Measurements from ENCODE around the gene MEGF6. TPM values are rescaled to one million over a fixed set of nuclear protein-coding genes. Genes with fewer than 3 reads are reported as not detected.

The MEGF6 gene
- total RNA-seq, 1 donor: 2.2 TPM

DNA sequence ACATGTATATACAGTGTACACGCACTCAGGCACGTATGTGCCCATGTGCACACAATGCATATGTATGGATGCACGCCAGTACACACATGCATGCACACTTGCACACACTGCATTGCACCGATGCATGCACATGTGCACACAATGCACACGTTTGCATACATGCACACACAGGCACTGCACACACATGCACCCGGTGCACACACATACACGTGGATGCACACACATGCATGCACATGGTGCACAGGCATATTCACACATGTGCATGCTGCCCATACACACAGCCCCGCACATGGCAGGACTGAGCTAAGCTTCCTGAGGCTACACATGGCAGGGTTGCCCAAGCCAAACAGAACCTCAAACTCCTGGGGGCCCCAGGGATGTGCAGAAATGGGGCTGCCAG is 137.3 kb downstream of the MEGF6 start:
- TF ChIP-seq, protein P1, sequence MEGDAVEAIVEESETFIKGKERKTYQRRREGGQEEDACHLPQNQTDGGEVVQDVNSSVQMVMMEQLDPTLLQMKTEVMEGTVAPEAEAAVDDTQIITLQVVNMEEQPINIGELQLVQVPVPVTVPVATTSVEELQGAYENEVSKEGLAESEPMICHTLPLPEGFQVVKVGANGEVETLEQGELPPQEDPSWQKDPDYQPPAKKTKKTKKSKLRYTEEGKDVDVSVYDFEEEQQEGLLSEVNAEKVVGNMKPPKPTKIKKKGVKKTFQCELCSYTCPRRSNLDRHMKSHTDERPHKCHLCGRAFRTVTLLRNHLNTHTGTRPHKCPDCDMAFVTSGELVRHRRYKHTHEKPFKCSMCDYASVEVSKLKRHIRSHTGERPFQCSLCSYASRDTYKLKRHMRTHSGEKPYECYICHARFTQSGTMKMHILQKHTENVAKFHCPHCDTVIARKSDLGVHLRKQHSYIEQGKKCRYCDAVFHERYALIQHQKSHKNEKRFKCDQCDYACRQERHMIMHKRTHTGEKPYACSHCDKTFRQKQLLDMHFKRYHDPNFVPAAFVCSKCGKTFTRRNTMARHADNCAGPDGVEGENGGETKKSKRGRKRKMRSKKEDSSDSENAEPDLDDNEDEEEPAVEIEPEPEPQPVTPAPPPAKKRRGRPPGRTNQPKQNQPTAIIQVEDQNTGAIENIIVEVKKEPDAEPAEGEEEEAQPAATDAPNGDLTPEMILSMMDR (IDR thresholded peaks at IDR 0.05; ENCODE audit: insufficient read depth, low read depth, low read length): no peak
- DNase-seq (ENCODE audit: low read depth): no peak
- H3K4me3 ChIP-seq (ENCODE audit: low read depth, low read length): no peak overlapping the region

DNA sequence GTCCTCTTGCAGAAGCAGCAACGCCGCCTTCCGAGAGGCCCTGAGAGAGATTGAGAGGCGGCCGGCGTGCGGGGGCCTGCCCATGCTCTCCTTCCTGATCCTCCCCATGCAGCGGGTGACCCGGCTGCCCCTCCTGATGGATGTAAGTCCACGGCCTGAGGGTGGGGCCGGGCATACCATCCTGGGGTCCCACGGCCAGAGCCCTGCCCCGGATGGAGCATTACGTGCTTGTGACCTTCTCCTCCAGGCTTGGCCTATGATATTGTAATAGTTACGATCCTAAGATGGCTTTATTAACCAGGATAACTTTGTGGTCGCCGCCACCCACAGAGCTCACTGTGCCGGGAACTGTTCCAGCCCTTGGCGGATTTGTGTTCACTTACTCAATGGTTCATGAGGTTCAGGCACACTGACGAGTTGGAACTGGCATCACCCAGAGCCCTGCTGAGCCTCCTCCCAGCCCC is 137.9 kb downstream of the MEGF6 start:
- TF ChIP-seq, protein P1 (IDR thresholded peaks at IDR 0.05; ENCODE audit: insufficient read depth, low read depth, low read length): no peak
- DNase-seq (ENCODE audit: low read depth): peak; percentile 61

DNA sequence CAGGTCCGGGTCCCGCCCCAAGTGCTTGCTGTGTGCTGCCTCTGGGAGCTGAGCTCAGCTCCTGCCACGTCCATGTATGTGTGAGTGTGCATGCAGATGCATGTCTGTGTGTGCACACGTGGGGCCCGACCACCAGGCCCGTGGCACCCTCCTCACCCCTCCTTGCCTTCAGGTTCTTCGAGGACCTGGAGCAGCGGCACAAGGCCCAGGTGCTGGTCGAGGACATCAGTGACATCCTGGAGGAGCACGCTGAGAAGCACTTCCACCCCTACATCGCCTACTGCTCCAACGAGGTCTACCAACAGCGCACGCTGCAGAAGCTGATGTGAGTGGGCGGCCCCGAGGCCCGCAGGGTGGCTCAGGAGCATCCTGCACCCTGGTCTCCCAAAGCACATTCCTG is 138.4 kb downstream of the MEGF6 start:
- TF ChIP-seq, protein P1 (IDR thresholded peaks at IDR 0.05; ENCODE audit: insufficient read depth, low read depth, low read length): no peak
- no peak overlapping the region for H3K4me3 ChIP-seq (ENCODE audit: low read depth, low read length)
- no peak for DNase-seq (ENCODE audit: low read depth)

More for the DNA sequence above, 137.9 kb downstream of the MEGF6 start:
- no peak overlapping the region for H3K4me3 ChIP-seq (ENCODE audit: low read depth, low read length)

DNA sequence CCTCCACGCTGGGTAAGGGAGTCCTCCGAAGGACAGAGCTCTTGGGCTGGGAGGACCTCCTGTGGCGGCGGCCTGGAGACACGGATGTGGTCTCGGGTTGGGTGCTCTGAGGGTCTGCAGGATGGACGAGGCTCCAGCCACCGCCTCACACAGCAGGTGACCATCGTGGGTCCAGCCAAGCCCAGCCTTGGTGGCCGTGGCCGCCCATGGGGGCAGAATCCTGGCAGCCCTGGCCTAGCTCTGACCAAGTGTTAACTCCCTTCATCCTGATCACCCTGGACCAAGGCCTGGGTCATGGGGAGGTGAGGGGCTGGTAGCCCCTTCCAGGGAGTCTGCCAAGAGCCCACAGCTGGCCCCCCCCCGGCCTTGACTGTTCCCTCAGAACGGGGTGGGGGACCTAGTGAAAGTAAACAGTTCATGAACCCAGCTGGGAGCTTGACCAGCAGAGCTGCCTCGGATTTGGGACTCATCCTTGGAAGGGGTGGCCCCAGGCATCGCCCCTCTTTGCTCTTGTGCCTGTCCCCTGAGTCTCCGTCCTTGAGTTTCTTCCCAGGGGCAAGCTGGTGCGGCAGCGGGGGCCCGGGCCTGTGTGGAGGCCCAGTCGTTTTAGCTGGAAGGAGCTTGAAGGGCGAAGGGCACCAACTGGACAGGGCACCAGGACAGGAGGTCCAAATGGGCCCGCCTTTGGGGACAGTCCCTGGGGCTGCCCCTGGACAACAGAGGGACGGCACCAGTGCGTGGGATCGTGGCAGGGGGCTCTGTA is 139.0 kb downstream of the MEGF6 start:
- no peak for DNase-seq (ENCODE audit: low read depth)
- TF ChIP-seq, protein P1 (IDR thresholded peaks at IDR 0.05; ENCODE audit: insufficient read depth, low read depth, low read length): no peak
- no peak overlapping the region for H3K4me3 ChIP-seq (ENCODE audit: low read depth, low read length)

DNA sequence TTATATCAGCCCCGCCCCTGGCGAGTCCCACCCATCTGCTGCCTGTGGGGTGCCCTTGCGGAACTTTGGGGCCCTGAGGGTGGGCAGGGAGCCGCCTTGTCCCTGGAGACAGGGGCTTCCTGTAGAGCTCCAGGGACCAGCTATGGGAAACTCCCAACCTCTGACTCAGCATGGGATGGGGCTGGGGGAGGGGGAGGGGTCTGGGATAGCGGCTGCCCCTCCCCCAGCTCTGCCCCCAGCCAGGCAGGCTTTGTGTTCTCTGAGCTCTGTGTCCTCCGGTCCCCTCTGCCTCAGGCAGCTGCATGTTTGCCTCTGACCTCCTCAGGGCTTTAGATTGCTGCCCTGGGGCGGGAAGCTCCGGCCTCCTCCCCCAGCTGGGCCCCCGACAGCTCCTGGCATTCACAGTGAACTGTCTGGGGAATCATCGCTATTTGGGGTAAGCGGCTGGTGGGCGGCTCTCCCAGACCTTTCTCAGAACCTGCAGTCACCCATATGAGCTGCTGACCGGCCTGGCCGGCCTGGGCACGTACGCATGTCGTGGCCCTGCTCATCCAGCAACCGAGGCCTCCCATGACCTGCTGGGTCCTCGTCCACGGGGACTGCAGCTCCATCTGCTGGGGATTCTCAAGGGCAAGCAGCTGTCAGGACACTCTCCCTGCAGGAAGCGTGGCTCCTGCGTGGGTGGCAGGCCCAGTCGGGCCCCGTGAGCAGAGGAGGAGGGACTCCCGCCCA is 139.8 kb downstream of the MEGF6 start:
- TF ChIP-seq, protein P1 (IDR thresholded peaks at IDR 0.05; ENCODE audit: insufficient read depth, low read depth, low read length): peak; percentile 53
- peak; percentile 64 for DNase-seq (ENCODE audit: low read depth)
- no peak overlapping the region for H3K4me3 ChIP-seq (ENCODE audit: low read depth, low read length)

DNA sequence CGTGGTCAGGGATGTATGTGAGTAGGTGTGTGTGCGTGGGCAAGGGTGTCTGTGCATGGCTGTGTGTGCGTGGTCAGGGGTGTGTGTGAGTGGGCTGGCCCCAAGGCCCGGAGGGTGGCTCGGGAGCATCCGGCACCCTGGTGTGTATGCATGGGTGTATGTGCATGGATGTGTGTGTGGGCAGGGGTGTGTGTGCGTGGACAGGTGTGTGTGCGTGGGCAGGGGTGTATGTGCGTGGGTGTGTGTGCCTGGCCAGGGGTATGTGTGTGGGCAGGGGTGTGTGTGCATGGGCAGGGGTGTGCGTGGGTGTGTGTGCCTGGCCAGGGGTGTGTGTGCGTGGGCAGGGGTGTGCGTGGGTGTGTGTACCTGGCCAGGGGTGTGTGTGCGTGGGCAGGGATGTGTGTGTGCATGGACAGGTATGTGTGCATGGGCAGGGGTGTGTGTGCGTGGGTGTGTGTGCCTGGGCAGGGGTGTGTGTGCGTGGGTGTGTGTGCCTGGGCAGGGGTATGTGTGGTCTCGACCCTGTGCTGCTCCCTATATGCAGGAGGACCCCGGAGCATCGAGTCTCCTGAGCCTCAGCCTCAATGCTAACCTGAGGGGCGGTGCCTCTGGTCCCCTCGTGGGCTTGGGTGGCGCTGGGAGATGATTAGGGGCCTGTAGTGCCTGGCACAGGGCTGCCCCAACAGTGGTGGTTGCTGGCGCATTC is 140.5 kb downstream of the MEGF6 start:
- TF ChIP-seq, protein P1 (IDR thresholded peaks at IDR 0.05; ENCODE audit: insufficient read depth, low read depth, low read length): no peak
- no peak overlapping the region for H3K4me3 ChIP-seq (ENCODE audit: low read depth, low read length)
- DNase-seq (ENCODE audit: low read depth): no peak
